ENCODE measurements around the gene CDH15.

CDH15 gene

DNA sequence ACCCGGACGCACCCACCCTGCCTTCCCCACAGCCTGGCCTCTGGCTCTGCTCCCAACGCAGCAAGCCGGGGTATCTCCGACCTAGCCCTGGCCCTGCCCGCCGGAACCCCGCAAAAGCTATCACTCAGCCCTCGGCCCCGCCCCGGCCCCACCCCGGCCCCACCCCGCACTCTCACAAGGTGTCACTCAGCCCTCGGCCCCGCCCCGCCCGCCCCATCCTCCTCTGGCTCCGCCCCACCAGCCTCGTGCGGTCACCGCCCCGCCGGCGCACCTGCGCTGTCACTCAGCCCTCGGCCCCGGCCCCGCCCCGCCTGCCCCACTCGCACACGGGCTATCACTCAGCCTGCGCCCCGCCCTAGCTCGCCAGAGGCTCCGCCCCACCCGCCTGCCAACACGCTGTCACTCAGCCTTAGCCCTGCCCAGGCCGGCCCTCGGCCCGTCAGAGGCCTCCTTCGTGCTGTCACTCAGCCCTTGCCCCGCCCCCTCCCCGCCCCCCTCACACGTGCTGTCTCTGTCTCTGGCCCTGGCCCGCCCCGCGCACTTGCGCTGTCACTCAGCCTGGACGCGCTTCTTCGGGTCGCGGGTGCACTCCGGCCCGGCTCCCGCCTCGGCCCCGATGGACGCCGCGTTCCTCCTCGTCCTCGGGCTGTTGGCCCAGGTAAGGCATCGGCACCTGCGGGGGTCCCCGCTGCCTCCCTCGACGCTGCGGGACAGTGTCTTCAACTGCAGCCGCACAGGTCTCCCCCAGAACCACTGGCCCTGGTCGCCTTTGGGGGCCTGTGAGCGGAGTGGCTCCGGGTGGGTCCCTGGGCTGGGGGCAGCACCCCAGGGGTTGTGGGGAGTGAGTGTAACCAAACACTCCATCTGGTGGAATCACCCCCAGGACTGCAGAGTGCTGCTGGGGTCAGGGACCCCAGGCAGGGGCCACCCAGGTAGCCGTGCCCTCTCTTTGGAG, at the start of gene CDH15:
TSS of gene CDH15 (plus strand) at position 533 of the 955 bp plus-strand sequence. CDS start at position 617, 84 bp downstream.
- peak; percentile 68 for DNase-seq

DNA sequence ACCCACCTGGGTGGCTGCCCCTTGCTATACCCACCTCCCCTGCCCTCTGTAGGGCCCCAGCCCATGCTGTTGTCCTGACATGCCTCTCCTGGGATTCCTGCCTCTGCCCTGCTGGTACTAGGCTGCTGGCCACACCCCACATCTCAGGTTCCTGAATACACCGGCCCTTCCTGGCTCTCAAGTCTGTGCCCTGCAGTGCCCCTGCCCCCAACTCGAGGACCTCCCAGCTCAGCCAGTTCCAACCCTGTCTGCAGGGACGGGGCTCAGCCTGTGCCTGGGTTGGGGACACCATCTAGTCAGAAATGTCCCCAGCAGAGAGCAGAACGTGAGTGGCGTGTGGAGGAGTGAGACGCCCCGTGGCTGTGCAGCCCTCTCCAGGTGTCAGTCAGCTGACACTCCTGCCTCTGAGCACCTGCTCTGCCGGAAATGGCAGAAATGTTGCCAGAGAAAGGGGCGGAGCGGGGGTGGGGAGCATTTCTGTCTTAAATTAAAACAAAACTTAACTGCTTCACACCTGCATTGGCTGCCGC, 49.2 kb upstream of the CDH15 start:
- no peak for DNase-seq

DNA sequence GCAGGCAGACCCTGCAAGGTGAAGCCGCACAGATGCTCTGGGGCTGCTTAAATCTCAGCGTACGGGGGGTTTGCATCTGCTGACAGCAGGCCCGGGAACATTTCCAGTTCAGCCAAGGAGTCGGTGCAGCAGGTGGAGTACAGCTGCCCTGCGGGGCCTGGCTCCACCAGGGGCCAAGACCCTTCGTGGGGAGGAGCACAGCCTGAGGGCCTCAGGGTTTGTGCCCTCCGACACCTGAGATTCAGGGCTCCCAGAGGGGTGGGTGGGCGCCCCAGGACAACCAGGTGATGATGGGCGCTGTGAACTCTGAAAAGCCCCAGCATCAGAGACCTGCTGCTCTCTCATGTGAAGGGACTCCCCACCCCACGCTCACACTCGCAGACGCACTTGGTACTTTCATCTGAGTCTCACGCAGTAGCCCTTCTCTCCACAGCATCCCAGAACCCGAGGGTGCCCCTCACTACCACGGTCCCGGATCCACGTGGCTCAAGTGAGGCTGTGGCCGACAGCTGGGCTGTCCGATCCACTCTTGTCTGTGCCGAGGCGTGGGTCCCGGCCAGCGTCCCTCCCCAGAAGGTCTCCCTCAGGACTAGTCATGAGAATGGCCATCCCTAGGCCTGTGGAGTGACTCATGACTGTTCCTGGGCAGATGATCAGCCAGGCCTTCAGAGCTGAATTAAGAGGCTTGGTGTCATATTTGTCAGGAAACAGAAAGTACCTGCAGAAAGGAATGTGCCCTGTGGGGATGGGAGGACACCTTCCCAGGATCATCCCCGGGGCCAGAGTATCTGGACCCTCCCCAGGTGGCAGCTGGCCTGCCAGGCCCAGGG, 48.3 kb upstream of the CDH15 start:
- no peak for DNase-seq

- no peak for DNase-seq
Observed at GRCh38 chr16:89123831-89124100, 47.8 kb upstream of the CDH15 start.

DNA sequence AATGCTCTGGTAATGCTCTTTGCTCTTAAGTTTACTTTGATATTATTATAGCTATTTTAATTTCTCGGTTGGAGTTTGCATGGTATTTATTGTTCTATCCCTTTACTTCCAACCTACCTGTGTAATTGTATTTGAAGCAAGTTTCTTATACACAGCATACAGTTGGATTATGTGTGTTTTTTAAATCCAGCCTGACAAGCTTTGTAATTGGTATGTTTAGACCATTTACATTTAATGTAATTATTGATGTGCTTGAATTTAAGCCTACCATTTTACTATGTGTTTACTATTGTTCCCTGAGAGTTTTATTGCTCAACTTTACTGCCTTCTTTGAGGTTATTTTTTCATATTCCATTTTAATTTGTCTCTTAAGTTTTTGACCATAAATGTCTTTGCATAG, 42.2 kb upstream of the CDH15 start:
- no peak for DNase-seq

DNA sequence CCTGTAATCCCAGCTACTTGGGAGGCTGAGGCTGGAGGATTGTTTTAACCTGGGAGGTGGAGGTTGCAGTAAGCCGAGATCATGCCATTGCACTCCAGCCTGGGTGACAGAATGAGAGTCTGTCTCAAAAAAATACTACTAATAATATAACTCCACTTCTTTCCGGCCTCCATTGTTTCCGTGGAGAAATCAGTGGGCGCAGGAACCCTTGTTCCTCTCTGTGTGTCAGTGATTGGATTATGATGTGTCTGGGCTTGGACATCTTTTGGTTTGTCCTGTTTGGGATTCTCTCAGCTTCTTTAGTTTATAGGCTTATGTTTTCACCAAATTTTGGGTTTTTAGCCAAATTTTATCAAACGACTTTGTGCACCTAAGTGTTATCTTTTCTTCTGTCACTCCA, 41.1 kb upstream of the CDH15 start:
- DNase-seq, result no peak

DNA sequence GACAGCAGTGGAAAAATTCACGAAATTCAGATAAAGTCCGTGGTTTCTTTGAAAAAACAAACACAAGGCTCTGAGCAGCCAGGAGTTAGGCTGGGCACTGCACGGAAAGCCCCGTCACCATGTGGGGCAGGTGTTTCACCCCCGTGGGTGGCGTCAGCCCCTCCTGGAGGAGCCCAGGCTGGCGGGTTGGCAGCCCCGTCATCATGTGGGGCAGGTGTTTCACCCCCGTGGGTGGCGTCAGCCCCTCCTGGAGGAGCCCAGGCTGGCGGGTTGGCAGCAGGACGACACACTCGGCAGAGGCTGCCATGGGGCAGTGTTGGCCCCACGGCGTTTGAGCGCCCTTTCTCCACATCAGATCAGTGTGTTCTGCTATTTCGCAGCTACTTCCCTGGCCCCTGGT, 39.8 kb upstream of the CDH15 start:
- no peak for DNase-seq

DNA sequence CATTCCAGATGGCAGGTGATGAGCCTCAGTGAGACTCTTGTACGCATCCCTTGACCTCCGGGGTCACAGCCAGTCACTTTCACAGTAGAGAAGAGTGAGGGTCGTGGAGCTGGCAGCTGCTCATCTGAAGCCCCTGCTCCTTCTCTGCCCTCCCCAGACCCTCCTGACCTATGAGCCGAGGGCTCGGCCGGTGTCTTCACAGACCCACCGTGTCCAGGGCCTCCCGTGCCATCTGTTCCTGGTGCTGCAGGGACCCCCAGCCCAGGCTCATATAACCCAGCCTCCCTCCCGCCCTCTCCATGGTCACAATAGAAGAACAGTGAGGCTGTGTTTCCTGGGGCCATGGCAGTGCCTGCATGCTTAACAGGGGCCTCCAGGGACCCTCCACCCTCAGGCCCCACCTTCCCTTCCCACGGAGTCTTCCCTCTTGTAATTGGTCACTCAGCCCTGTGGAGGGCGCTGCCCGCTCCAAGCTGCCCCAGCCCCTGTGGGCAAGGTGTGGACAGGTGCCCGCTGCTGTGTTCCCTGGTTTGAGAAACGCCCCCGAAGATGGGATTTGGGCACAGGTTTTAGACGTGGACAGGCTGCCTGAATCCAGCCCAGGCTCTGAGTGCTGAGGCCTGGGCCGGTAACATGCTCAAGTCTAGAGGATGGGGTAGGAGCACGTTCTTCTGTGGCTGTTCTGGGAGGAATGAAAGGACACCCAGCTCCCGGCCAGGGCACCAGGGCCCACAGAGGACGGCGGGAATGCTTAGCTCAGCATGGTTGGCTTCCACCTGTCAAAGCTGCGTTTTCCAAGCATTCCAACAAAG, 39.1 kb upstream of the CDH15 start:
- DNase-seq, result no peak

DNA sequence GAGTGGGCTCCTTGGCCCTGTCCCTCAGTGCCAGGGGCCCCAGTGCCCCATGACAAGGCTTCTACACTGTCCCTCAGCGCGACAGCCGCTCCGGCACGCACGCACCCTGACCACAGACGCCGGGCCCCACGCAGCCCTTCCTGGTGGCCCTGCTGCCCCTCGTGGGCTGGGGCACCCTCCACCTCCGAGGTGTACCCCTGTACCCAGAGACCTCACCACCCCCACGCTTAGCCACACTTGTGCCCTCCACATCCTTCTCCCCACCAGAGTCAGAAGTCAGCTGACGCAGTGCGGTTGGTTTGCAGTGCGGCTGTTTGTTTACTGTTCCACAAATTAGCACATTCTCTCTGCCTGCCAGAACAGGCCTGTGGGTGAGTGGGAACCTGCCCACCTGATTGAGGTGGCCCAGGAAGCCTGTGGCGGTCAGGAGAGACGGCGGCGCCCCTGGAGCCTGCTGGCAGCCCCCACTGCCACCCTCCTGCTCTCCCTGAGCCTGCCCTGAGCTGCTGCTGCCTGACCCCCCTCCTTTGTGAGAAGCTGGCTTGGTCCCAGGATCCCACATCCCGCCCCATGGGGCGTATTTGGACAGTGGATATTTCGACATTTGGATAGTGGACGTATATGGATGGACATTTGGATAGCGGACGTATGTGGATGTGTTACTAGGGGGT, 38.0 kb upstream of the CDH15 start:
- DNase-seq, result no peak

DNA sequence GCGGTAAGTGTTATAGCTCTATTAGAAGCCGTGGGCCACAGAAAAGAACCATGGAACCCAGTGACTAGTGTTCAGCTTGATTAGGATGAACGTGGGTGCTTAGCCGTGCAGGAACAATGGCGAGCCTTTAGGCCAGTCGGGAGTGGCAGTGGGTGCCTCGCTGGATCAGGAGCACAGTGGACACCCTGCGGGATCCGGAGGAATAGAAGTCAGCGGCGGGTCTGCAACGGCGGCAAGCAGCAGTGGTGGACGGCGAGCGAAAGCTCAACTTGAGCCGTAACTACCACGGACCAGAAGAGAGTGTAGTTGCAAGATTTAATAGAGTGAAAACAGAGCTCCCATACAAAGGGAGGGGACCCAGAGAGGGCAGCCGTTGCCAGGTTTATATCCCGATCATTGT, 37.3 kb upstream of the CDH15 start:
- no peak for DNase-seq

DNA sequence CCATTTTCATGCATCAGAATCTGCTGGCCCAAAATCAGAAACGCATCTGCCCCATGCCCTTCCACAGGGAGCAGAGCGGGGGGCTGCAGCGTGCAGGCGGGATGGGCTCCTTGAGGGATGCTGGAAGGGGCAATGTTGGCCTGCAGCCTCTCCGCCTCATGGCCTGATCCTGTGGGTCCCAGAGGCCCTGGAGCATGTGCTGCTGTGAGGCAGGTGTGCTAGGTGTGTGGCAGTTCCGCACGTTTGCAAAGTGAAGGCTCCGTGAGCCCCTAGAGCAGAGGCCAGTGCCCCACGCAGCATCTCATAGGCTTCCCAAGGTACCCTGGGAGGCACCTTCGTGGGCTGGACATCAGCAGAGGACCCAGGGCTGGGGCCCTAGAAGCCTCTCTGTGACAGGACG, 36.4 kb upstream of the CDH15 start:
- no peak for DNase-seq

DNA sequence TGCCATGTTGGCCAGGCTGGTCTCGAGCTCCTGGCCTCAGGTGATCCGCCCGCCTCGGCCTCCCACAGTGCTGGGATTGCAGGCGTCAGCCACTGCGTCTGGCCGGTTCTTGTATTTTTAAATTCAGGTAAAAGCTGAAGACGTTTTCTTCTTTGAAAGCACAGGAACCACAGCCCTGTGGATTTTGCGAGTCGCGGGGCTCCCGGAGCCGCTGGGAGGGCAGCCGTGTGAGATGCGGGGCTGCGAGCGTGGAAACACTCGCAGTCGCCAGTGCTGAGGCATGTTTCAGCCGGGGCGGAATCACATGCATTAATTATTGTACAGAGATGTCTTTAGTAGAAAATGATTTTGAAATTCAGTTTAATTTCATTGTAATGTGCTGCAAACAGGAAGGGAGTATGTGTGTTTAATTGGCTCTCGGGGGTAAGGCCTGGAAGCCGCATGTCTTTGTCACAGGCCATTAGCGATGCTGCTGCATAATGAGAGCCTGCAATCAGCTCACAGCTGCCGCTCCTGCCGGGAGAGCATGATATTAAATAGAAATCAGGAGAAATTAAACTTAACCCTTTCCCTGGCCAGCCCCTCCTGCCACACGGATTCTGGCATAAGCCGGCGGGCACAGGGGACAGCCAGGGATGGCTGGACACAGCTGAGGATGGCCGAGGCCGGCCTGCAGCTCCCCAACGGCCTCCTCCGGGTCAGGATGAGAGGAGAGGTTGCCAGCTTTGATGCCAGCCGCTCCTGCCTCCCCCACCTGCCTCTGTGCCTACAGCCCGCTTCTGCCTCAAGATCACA, 35.4 kb upstream of the CDH15 start:
- DNase-seq, result no peak

DNA sequence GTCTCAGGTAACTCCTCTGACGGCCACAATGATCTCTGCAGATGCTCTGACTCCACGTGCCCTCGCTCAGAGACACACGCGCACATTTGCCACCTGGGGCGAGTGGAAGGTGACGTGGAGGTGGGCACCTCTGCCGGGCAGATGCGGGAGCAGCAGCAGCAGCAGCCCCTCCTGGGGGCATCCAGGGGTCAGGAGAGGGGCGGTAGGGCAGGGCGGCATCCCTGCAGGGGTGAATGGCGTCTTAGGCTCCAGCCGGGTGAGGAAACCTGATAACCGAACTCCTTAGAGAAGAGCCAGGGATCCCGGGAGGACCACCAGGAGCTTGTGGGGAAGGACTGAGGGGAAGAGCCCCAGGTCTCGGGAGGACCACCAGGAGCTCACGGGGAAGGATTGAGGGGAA, 34.6 kb upstream of the CDH15 start:
- no peak for DNase-seq

DNA sequence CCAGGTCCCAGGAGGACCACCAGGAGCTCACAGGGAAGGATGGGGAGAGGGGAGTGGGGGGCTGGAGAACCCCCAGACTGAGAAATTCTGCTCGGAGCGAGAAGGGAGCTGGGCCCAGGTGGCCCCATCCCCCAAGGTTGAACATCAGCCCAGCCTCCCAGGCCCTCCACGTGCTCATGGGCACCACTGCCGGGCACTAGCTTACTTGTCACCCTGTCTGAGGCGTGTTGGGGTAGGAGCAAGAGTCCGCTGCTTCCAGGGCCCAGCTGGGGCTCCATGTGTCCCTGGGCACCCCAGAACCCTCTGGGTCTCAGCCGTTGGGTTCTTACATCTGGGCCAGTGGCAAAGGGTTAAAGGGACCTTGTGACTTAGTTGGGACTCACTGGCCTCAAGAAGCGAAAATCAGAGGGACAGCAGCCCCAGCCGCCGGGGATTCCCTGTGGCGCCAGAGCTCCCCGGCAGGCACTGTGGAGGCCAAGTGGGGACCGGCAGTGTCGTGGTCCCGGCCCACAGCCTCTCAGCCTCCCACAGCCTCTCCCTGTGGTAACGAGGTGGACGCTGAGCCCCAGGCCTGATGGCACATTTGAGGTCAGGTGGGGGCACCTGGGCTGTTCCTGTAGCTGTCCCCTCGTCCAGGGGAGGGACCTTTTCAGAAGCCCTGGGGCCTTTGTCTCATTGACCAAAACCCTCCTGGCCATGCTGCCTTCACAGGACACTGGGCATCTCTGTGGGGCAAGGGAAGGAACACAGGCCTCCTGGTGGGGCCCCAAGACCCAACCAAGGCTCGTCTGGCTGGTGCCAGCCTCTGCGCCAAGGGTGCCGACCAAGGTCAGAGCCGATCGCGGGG, 33.7 kb upstream of the CDH15 start:
- DNase-seq, result no peak

GRCh38 chr16:89138513-89138795, 33.1 kb upstream of the CDH15 start:
- DNase-seq, result no peak

- DNase-seq, result no peak
Observed at GRCh38 chr16:89138843-89139520, 32.6 kb upstream of the CDH15 start.

- no peak for DNase-seq
Observed at GRCh38 chr16:89139907-89140361, 31.6 kb upstream of the CDH15 start.

DNA sequence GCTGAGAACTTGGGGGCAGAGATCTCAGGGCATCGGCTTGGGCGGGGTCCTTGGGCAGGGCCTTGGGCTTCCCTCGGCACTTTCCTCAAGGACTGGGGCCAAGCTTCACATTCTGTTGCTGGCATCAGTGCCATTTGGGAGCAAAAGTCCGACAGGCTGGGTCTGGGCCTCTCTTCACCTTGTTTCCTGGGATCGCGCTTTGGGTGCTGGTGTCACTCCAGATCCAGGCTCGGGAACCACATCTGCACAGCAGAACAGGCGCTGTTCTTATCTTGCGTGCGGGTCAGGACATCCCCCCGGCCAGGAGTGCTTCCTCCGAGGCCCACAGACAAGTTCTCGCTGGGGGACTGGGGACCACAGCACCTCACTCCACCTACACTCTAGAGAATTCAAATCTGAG, 31.1 kb upstream of the CDH15 start:
- DNase-seq, result no peak

- no peak for DNase-seq
Observed at GRCh38 chr16:89140981-89141883, 30.3 kb upstream of the CDH15 start.
